Osteoblast (primary cell): ENCODE measurements around the gene DNASE1L2. TPM values are rescaled to one million over a fixed set of nuclear protein-coding genes. Genes with fewer than 3 reads are reported as not detected.

Experiments used
- DNase-seq: peaks from one replicate; pipeline ENCODE4 v3.0.0; 2011; ENCODE audit warnings: low spot score, mixed read lengths; ENCODE audit not compliant: insufficient read length; ENCODE audit errors: missing footprints
- H2AFZ ChIP-seq: 2 replicates; pipeline ENCODE4 v1.6.0; 2011; ENCODE audit warnings: mild to moderate bottlenecking, low read length
- H3K27ac ChIP-seq: 2 replicates; pipeline ENCODE4 v1.5.1; 2011; ENCODE audit warnings: mild to moderate bottlenecking, low read depth, low read length, moderate library complexity
- H3K27me3 ChIP-seq: 2 replicates; pipeline ENCODE4 v1.6.0; 2012; ENCODE audit warnings: mild to moderate bottlenecking, control low read depth, inconsistent platforms, low read length, moderate library complexity; ENCODE audit not compliant: insufficient read depth
- H3K36me3 ChIP-seq: 2 replicates; pipeline ENCODE4 v1.5.1; 2011; ENCODE audit warnings: mild to moderate bottlenecking, low read length, control low read depth, moderate library complexity; ENCODE audit not compliant: insufficient read depth
- H3K4me1 ChIP-seq: 2 replicates; pipeline ENCODE4 v1.5.1; 2011; ENCODE audit warnings: mild to moderate bottlenecking, low read length, control low read depth, moderate library complexity; ENCODE audit not compliant: insufficient read depth
- H3K4me2 ChIP-seq: 2 replicates; pipeline ENCODE4 v1.6.0; 2011; ENCODE audit warnings: mild to moderate bottlenecking, low read length; ENCODE audit not compliant: insufficient read depth
- H3K4me3 ChIP-seq: fragments of 200-600 bp; sonication (generic); 3 replicates; pipeline ENCODE4 v1.5.1; 2012; ENCODE audit warnings: mild to moderate bottlenecking, low read length, inconsistent platforms; ENCODE audit not compliant: insufficient read depth
- H3K79me2 ChIP-seq: 2 replicates; pipeline ENCODE4 v1.6.0; 2012; ENCODE audit warnings: mild to moderate bottlenecking, low read length, control low read depth, inconsistent platforms; ENCODE audit not compliant: insufficient read depth
- H3K9me3 ChIP-seq: 2 replicates; pipeline ENCODE4 v1.5.1; 2011; ENCODE audit warnings: low read depth, low read length, control low read depth
- H4K20me1 ChIP-seq: 2 replicates; pipeline ENCODE4 v1.6.0; 2012; ENCODE audit warnings: mild to moderate bottlenecking, low read length, control low read depth; ENCODE audit not compliant: insufficient read depth
- total RNA-seq: library from RNA; depleted of rRNA; stranded (reverse); fragments of >200 nt; gene quantifications from 2 replicates; pipeline ENCODE4 v1.2.3, GENCODE V29; 2012
- TF ChIP-seq, protein P1 (sequence below): IDR thresholded peaks from 2 replicates; pipeline ENCODE4 v1.5.1; 2011; ENCODE audit warnings: mild to moderate bottlenecking, low read depth, low read length, moderate library complexity; ENCODE audit errors: extremely low read depth

Gene DNASE1L2
- total RNA-seq, 1 donor = 0.72 TPM

DNA sequence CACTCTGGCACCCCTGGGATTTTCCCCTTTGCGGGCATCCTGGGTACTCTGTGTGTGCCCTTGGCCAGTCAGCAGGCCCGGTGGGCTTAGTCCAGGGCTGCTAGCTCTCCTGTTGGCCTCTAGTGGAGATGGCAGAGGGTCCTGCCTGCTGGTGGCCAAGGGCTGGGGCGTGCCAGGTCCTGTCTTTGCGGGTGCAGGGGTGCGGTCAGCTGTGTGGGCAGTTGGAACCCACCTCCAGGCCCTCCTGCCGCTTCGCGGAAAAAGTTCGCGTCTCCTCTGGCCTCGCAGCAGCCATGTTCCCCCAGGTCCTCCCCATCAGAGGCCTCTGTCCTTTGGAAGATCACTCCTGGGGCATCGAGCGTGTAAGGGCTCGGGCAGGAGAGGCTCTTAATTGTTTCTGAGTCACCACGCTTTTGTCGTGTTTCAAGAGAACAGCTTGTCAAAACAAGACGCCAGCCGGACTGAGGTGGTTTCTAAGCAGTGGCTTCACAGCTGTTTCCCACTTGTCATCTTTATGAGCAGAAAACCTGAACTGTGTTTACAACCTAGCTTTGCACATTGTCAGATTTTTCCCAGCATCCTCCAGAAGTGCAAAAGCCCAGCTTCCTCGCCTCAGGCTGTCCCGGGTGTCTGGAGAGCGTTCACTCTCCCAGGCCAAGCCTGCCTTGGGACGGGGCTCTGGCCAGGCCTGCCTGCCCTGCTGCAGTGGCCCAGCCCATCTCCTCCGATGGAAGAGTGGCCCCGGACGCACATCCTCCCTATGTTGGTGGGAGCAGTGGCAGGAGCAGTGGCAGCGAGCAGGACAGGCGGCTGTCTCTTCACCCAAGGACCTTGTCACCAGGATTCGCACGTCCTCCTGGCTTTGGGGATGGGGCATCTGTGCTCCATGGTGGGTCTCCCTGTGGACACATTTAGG is 5.0 kb upstream of the DNASE1L2 start:
- Histone ChIP-seq H3K4me2 (no peak overlapping the region), H3K9me3 (no peaks in the 10 kb centered on the region), H3K27me3 (peaks cover 3% of the 10 kb centered on the region), H3K27ac (no peak overlapping the region), H3K36me3 (peaks cover 45% of the 10 kb centered on the region), H3K4me1 (peaks cover 4% of the 10 kb centered on the region), H2AFZ (no peak overlapping the region), H3K79me2 (peaks cover 37% of the 10 kb centered on the region), H3K4me3 (no peak overlapping the region), H4K20me1 (peaks cover 48% of the 10 kb centered on the region)
- DNase-seq = no peak
- TF ChIP-seq, protein P1, sequence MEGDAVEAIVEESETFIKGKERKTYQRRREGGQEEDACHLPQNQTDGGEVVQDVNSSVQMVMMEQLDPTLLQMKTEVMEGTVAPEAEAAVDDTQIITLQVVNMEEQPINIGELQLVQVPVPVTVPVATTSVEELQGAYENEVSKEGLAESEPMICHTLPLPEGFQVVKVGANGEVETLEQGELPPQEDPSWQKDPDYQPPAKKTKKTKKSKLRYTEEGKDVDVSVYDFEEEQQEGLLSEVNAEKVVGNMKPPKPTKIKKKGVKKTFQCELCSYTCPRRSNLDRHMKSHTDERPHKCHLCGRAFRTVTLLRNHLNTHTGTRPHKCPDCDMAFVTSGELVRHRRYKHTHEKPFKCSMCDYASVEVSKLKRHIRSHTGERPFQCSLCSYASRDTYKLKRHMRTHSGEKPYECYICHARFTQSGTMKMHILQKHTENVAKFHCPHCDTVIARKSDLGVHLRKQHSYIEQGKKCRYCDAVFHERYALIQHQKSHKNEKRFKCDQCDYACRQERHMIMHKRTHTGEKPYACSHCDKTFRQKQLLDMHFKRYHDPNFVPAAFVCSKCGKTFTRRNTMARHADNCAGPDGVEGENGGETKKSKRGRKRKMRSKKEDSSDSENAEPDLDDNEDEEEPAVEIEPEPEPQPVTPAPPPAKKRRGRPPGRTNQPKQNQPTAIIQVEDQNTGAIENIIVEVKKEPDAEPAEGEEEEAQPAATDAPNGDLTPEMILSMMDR = no peak

DNA sequence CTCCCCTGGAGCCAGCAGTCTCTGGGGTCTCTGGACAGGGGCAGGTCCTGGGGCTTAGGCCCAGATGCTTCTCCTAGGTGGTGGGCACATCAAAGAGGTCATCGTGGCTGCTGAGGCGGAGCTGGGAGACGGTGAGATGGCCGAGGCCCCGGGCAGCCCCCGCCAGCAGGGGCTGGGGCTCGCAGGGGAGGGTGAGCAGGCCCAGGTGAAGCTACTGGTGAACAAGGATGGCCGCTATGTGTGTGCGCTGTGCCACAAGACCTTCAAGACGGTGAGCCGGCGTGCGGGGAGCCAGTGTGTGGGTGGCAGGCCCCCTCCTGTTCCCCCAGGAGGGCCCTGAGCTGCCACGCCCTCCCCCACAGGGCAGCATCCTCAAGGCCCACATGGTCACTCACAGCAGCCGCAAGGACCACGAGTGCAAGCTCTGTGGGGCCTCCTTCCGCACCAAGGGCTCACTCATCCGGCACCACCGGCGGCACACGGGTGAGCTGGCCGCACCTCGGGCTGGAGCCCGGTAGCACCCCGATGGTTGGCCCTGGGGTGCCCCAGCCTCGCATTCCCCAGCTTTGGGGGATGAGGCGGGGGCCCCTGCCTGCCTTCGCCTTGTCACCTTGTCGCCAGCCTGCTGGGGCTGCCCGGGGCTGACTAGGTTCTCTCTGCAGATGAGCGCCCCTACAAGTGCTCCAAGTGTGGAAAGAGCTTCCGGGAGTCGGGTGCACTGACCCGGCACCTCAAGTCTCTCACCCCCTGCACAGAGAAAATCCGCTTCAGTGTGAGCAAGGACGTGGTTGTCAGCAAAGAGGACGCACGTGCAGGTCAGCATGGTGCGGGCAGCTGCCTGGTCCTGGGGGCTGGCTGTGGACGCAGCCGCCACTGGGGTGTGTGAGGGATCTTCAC is 3.9 kb upstream of the DNASE1L2 start:
- peaks cover 13% of the 10 kb centered on the region for H3K27me3 ChIP-seq
- H3K4me1 ChIP-seq = peaks cover 6% of the 10 kb centered on the region
- TF ChIP-seq, protein P1 = no peak
- peaks cover 27% of the 10 kb centered on the region for H3K79me2 ChIP-seq
- H4K20me1 ChIP-seq = peaks cover 43% of the 10 kb centered on the region
- no peak overlapping the region for H3K4me2 ChIP-seq
- no peaks in the 10 kb centered on the region for H3K9me3 ChIP-seq
- H3K4me3 ChIP-seq = no peak overlapping the region
- H3K27ac ChIP-seq = no peak overlapping the region
- no peak for DNase-seq
- H2AFZ ChIP-seq = no peak overlapping the region
- H3K36me3 ChIP-seq = peaks cover 42% of the 10 kb centered on the region

DNA sequence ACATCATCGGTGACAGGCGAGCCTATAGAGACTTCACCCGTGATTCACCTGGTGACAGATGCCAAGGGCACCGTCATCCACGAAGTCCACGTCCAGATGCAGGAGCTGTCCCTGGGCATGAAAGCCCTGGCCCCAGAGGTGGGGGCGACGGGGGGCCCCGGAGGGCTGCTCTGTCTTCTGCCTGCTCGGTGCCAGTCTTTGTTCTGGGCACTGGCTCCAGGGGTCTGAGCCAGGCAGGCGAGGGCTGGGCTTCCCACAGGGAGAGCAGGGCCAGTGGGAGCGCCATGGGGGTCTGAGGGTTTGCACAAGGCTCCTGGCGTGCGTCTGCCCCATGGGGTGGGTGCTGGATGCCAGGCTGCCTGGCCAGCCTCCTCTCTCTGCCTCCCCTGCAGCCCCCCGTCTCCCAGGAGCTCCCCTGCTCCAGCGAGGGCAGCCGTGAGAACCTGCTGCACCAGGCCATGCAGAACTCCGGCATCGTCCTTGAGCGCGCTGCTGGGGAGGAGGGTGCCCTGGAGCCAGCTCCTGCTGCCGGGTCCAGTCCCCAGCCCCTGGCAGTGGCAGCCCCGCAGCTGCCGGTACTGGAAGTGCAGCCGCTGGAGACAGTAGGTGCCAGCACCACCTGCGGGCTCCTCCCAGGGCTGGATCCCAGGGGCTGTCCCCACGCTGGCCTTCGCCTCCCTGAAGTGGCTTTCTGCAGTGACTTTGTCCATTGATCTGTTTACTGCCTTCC is 3.0 kb upstream of the DNASE1L2 start:
- H3K36me3 ChIP-seq = peaks cover 42% of the 10 kb centered on the region
- H3K27ac ChIP-seq = no peak overlapping the region
- H3K4me3 ChIP-seq = no peak overlapping the region
- TF ChIP-seq, protein P1 = no peak
- no peaks in the 10 kb centered on the region for H3K9me3 ChIP-seq
- no peak overlapping the region for H2AFZ ChIP-seq
- no peak overlapping the region for H3K4me2 ChIP-seq
- H3K79me2 ChIP-seq = peaks cover 19% of the 10 kb centered on the region
- H3K4me1 ChIP-seq = peaks cover 6% of the 10 kb centered on the region
- no peak for DNase-seq
- peaks cover 13% of the 10 kb centered on the region for H3K27me3 ChIP-seq
- H4K20me1 ChIP-seq = peaks cover 38% of the 10 kb centered on the region
